Urinary bladder (tissue), 4 donors: ENCODE measurements around the gene MRPL34. TPM values are rescaled to one million over a fixed set of nuclear protein-coding genes. Genes with fewer than 3 reads are reported as not detected.

ENCODE experiments used
- DNase-seq: peaks from one replicate; pipeline ENCODE4 v3.0.0-alpha.2; 2015; ENCODE audit errors: extremely low spot score
- H3K27ac ChIP-seq: one replicate; pipeline ENCODE4 v1.5.1; 2013; ENCODE audit warnings: low read depth, mild to moderate bottlenecking, moderate library complexity
- H3K36me3 ChIP-seq: one replicate; pipeline ENCODE4 v1.6.1; 2013; ENCODE audit warnings: mild to moderate bottlenecking, moderate library complexity; ENCODE audit not compliant: insufficient read depth
- H3K4me1 ChIP-seq: one replicate; pipeline ENCODE4 v1.6.1; 2013; ENCODE audit warnings: mild to moderate bottlenecking, moderate library complexity; ENCODE audit not compliant: insufficient read depth
- H3K4me3 ChIP-seq: one replicate; pipeline ENCODE4 v1.5.1; 2013; ENCODE audit warnings: low read depth, low read length
- WGBS: extraction: QIAGEN DNeasy Blood & Tissue Kit; methylation state at CpG from one replicate; pipeline ENCODE4 v1.1.7; 2013; 5-methylcytosine and 5-hydroxymethylcytosine counted together
- polyA plus RNA-seq: library from polyadenylated mRNA; stranded (reverse); fragments of 200-250 nt; gene quantifications from one replicate; pipeline ENCODE4 v1.2.3, GENCODE V29; 2013
- total RNA-seq: library from RNA; depleted of rRNA; stranded (reverse); fragments of >200 nt; gene quantifications from one replicate; pipeline ENCODE4 v1.2.3, GENCODE V29; 2014
- donor health status: healthy with polysubstance abuse.
- donor health status: healthy.

The MRPL34 gene
- total and polyA plus RNA-seq, 2 donors = 6.1 to 146 TPM

- no peak overlapping the region for H3K27ac ChIP-seq
- no peaks in the 10 kb centered on the region for H3K4me1 ChIP-seq
- 91% methylated on average over 15 of the region's 15 CpGs for WGBS
- DNase-seq = no peak
- no peak overlapping the region for H3K4me3 ChIP-seq
- no peaks in the 10 kb centered on the region for H3K36me3 ChIP-seq
Measured at GRCh38 chr19:17341386-17341785, 35.7 kb downstream of the MRPL34 start.

- 87% methylated on average over 7 of the region's 7 CpGs for WGBS
- Histone ChIP-seq H3K27ac (no peak overlapping the region), H3K4me1 (no peaks in the 10 kb centered on the region), H3K36me3 (no peaks in the 10 kb centered on the region), H3K4me3 (no peak overlapping the region)
- DNase-seq = no peak
Measured at GRCh38 chr19:17341845-17342244, 36.2 kb downstream of the MRPL34 start.

- WGBS = 14% methylated on average over 24 of the region's 24 CpGs
- Histone ChIP-seq H3K4me1 (no peaks in the 10 kb centered on the region), H3K27ac (no peak overlapping the region), H3K36me3 (no peaks in the 10 kb centered on the region), H3K4me3 (no peak overlapping the region)
- no peak for DNase-seq
Measured at GRCh38 chr19:17346109-17346671, 40.5 kb downstream of the MRPL34 start.

- 21% methylated on average over 6 of the region's 6 CpGs for whole genome bisulfite sequencing
- Histone ChIP-seq H3K36me3 (no peaks in the 10 kb centered on the region), H3K27ac (no peak overlapping the region), H3K4me3 (no peak overlapping the region), H3K4me1 (no peaks in the 10 kb centered on the region)
- no peak for DNase-seq
Measured at GRCh38 chr19:17347361-17347760, 41.7 kb downstream of the MRPL34 start.

- no peak for DNase-seq
- H3K27ac ChIP-seq = no peak overlapping the region
- no peaks in the 10 kb centered on the region for H3K36me3 ChIP-seq
- WGBS = 60% methylated on average over 2 of the region's 2 CpGs
- no peak overlapping the region for H3K4me3 ChIP-seq
- no peaks in the 10 kb centered on the region for H3K4me1 ChIP-seq
Measured at GRCh38 chr19:17347877-17348276, 42.2 kb downstream of the MRPL34 start.

- H3K4me1 ChIP-seq = no peaks in the 10 kb centered on the region
- H3K4me3 ChIP-seq = no peak overlapping the region
- under 1% methylated on average over 12 of the region's 12 CpGs for WGBS
- H3K36me3 ChIP-seq = no peaks in the 10 kb centered on the region
- no peak overlapping the region for H3K27ac ChIP-seq
- no peak for DNase-seq
Measured at GRCh38 chr19:17348700-17349099, 43.0 kb downstream of the MRPL34 start.

GRCh38 chr19:17351815-17352435, 46.3 kb downstream of the MRPL34 start:
- no peak overlapping the region for H3K4me3 ChIP-seq
- no peak overlapping the region for H3K27ac ChIP-seq
- no peaks in the 10 kb centered on the region for H3K4me1 ChIP-seq
- 90% methylated on average over 45 of the region's 45 CpGs for WGBS
- H3K36me3 ChIP-seq = no peaks in the 10 kb centered on the region
- no peak for DNase-seq

- 32% methylated on average over 14 of the region's 14 CpGs for WGBS
- no peak overlapping the region for H3K4me3 ChIP-seq
- no peak for DNase-seq
- no peaks in the 10 kb centered on the region for H3K4me1 ChIP-seq
- no peaks in the 10 kb centered on the region for H3K36me3 ChIP-seq
- no peak overlapping the region for H3K27ac ChIP-seq
Measured at GRCh38 chr19:17352608-17353280, 47.1 kb downstream of the MRPL34 start.

GRCh38 chr19:17353386-17353785, 47.7 kb downstream of the MRPL34 start:
- no peak overlapping the region for H3K27ac ChIP-seq
- no peaks in the 10 kb centered on the region for H3K4me1 ChIP-seq
- 78% methylated on average over 8 of the region's 8 CpGs for WGBS
- DNase-seq = no peak
- H3K36me3 ChIP-seq = no peaks in the 10 kb centered on the region
- no peak overlapping the region for H3K4me3 ChIP-seq

Other genes starting within 250 kb of the MRPL34 start
- gene HAUS8, start 230.4 kb upstream of the MRPL34 start, total RNA-seq = 2.3 TPM
- gene HAUS8, start 230.4 kb upstream of the MRPL34 start, polyA plus RNA-seq = 6.0 TPM
- 24.0 TPM for gene MYO9B, start 230.1 kb upstream of the MRPL34 start, total RNA-seq
- 55.2 TPM for gene MYO9B, start 230.1 kb upstream of the MRPL34 start, polyA plus RNA-seq
- gene USE1, start 90.5 kb upstream of the MRPL34 start, total RNA-seq = 10.9 TPM
- gene USE1, start 90.5 kb upstream of the MRPL34 start, polyA plus RNA-seq = 39.8 TPM
- 5.8 TPM for gene OCEL1, start 79.6 kb upstream of the MRPL34 start, total RNA-seq
- 28.4 TPM for gene OCEL1, start 79.6 kb upstream of the MRPL34 start, polyA plus RNA-seq
- 19.9 TPM for gene NR2F6, start 60.0 kb upstream of the MRPL34 start, total RNA-seq
- gene NR2F6, start 60.0 kb upstream of the MRPL34 start, polyA plus RNA-seq = 36.8 TPM
- 6.0 TPM for gene USHBP1, start 41.1 kb upstream of the MRPL34 start, total RNA-seq
- 6.6 TPM for gene USHBP1, start 41.1 kb upstream of the MRPL34 start, polyA plus RNA-seq
- 46.2 TPM for gene BABAM1, start 38.4 kb upstream of the MRPL34 start, total RNA-seq
- 78.2 TPM for gene BABAM1, start 38.4 kb upstream of the MRPL34 start, polyA plus RNA-seq
- gene ANKLE1, start 24.0 kb upstream of the MRPL34 start, total RNA-seq = 0.26 TPM
- 0.66 TPM for gene ANKLE1, start 24.0 kb upstream of the MRPL34 start, polyA plus RNA-seq
- 6.8 TPM for gene ABHD8, start 2.4 kb upstream of the MRPL34 start, total RNA-seq
- 20.0 TPM for gene ABHD8, start 2.4 kb upstream of the MRPL34 start, polyA plus RNA-seq
- 8.0 TPM for gene DDA1, start 3.7 kb downstream of the MRPL34 start, total RNA-seq
- 66.1 TPM for gene DDA1, start 3.7 kb downstream of the MRPL34 start, polyA plus RNA-seq
- 4.1 TPM for gene ANO8, start 29.0 kb downstream of the MRPL34 start, total RNA-seq
- gene ANO8, start 29.0 kb downstream of the MRPL34 start, polyA plus RNA-seq = 5.8 TPM
- 11.2 TPM for gene GTPBP3, start 31.7 kb downstream of the MRPL34 start, total RNA-seq
- gene GTPBP3, start 31.7 kb downstream of the MRPL34 start, polyA plus RNA-seq = 15.9 TPM
- gene PLVAP, start 71.5 kb downstream of the MRPL34 start, total RNA-seq = 23.6 TPM
- gene PLVAP, start 71.5 kb downstream of the MRPL34 start, polyA plus RNA-seq = 289 TPM
- gene CCDC194, start 88.3 kb downstream of the MRPL34 start, total RNA-seq = not detected
- gene CCDC194, start 88.3 kb downstream of the MRPL34 start, polyA plus RNA-seq = not detected
- gene BST2, start 99.8 kb downstream of the MRPL34 start, total RNA-seq = 11.5 TPM
- 103 TPM for gene BST2, start 99.8 kb downstream of the MRPL34 start, polyA plus RNA-seq
- 25.7 TPM for gene MVB12A, start 114.2 kb downstream of the MRPL34 start, total RNA-seq
- 66.4 TPM for gene MVB12A, start 114.2 kb downstream of the MRPL34 start, polyA plus RNA-seq
- gene TMEM221, start 142.8 kb downstream of the MRPL34 start, total RNA-seq = 0.53 TPM
- 0.82 TPM for gene TMEM221, start 142.8 kb downstream of the MRPL34 start, polyA plus RNA-seq
- not detected for gene NXNL1, start 155.1 kb downstream of the MRPL34 start, total RNA-seq
- gene NXNL1, start 155.1 kb downstream of the MRPL34 start, polyA plus RNA-seq = not detected
- 14.8 TPM for gene SLC27A1, start 164.7 kb downstream of the MRPL34 start, total RNA-seq
- gene SLC27A1, start 164.7 kb downstream of the MRPL34 start, polyA plus RNA-seq = 21.1 TPM
- 27.2 TPM for gene PGLS, start 205.8 kb downstream of the MRPL34 start, total RNA-seq
- gene PGLS, start 205.8 kb downstream of the MRPL34 start, polyA plus RNA-seq = 82.8 TPM
- gene COLGALT1, start 249.8 kb downstream of the MRPL34 start, total RNA-seq = 31.7 TPM
- 68.6 TPM for gene COLGALT1, start 249.8 kb downstream of the MRPL34 start, polyA plus RNA-seq